Skin epidermis (tissue), 12 donors: Measurements from ENCODE around the gene PRDM12.
A peak's percentile ranks its signal among the peaks of the same experiment; 100 is the strongest.

Source experiments
- H3K27ac ChIP-seq, 21 experiments: fragments of 200-600 bp; sonication (generic) in 11 of 21; one replicate each; pipeline ENCODE4 v1.5.0; 2020; ENCODE audit warnings: mild to moderate bottlenecking in 3 of 21, inconsistent platforms in 2 of 21, moderate library complexity in 2 of 21
- H3K4me3 ChIP-seq, 7 experiments: fragments of 200-600 bp; sonication (generic) in 2 of 7; one replicate each; pipeline ENCODE4 v1.5.0; 2020; ENCODE audit warnings: inconsistent platforms in 2 of 7, mild to moderate bottlenecking in 2 of 7, moderate library complexity in 1 of 7

PRDM12 gene

DNA sequence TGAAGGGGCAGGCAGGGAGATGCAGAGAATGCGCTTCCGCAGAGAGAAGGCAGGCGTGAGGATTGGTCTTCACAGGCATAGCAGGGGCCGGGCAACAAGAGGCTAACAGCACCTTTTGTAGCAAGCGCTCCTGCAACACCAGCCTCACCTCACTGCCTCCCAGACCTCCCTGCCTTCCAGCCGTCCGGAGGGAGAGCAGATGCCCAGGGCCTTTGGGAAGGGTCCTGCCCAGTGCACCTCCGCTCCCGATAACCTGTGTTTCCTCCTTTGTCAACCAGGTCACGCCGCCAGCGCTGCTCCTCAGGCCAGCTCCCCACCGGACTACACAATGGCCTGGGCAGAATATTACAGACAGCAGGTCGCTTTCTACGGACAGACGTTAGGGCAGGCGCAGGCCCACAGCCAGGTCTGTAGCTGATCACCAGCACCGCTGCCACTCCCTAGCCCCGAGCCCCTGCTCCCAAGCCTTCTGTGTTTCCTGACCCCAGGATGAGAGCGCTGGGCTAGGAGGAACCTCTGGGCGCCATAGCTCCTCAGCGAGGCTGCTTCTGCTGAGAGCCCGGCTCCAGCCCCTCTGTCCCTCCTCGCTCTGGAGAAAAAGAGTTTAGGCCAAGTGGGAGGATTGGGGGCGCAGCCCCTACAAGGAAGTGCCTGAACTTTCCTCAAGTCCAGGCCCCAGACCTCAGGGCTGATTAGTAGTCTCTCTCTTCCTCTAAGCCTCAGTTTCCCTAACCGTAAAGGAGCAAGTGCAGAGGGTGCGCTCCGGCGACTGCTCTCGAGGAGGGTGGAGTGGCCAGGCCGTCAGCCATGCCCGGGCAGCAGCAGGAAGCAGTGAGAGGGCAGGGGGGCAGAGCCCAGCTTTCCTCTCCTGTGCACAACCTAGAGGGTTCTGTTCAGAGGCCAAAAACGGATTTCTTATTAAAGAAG lies 28.4 kb upstream of the PRDM12 start:
- Histone ChIP-seq H3K27ac (no peak overlapping the region), H3K4me3 (no peak overlapping the region)

DNA sequence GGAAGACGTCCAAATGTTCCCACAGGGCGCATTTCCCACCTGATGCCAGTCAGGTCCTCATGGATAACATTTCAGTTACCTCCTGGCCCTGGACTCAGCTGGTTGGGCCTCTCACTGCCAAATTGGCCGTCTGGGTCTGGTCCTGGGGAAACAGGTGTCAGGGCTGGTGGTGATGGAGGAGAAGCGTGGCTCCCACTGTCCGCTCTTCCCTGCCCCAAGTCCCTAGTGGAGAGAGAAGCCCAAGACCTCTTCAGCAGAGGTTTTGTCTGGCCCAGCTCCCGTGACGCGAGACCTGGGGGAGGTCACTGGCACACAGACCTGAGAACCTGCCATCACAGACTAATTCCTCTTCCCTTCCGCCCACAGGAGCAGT lies 27.8 kb upstream of the PRDM12 start:
- Histone ChIP-seq H3K4me3 (no peak overlapping the region), H3K27ac (no peak overlapping the region)

- H3K4me3 ChIP-seq: no peak overlapping the region
- H3K27ac ChIP-seq: no peak overlapping the region
Observed at GRCh38 chr9:130638284-130639123, 25.9 kb upstream of the PRDM12 start.

GRCh38 chr9:130639124-130639765 lies 25.1 kb upstream of the PRDM12 start:
- no peak overlapping the region for H3K4me3 ChIP-seq
- no peak overlapping the region for H3K27ac ChIP-seq

DNA sequence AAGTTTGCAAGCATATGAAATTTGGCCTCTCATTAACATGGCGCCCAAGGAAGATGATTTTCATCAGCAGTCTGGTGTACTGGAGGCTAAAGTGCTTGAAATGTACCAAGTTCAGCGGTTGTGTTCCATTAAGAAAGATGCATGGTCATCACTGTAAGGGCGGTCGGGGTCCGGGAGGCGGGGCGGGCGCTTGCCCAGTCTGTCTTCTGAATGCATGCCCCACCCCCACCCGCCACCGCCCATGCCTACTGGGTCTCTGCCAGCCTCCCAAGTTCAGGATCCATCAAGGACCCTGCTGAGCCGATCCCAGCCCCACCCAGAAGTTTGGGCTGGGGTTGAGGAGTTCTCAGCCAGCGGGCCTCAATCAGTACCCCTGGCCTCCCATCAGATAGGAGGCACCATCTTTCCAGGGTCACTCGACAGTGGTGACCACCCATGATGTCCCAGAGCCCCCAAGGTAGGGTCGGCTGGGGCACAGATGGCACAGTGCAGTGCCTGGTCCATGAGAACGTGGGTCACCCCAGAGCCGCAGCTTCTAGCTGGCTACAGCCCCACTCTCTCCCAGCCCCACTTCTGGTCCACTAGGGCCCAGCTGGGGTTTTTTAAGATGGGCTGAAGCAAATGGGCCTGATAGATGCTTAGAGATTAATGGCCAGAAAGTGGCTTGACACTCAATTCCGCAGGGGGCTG lies 24.4 kb upstream of the PRDM12 start:
- Histone ChIP-seq H3K4me3 (no peak overlapping the region), H3K27ac (no peak overlapping the region)

DNA sequence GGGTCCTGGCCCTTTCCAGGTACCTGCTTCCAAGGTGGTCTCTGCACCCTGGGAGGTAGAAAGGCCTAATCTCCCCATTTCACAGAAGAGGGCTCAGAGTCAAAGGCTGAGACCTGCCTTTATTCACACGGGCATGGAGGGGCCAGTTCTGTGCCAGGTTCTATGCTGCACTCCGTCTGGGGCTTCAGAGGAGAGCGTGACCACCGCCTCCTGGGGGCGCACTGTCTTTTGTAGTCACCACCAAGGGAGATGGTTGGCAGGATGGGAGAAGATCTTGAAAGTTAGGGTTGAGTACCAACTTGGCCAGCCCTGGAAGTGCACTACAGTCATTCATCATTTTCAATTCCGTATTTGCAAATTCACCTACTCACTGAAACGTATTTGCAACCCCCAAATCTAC lies 23.7 kb upstream of the PRDM12 start:
- Histone ChIP-seq H3K27ac (no peak overlapping the region), H3K4me3 (no peak overlapping the region)

- H3K4me3 ChIP-seq: no peak overlapping the region
- no peak overlapping the region for H3K27ac ChIP-seq
Observed at GRCh38 chr9:130642926-130643325, 21.5 kb upstream of the PRDM12 start.

GRCh38 chr9:130651221-130651620 lies 13.2 kb upstream of the PRDM12 start:
- H3K4me3 ChIP-seq: no peak overlapping the region
- H3K27ac ChIP-seq: no peak overlapping the region

DNA sequence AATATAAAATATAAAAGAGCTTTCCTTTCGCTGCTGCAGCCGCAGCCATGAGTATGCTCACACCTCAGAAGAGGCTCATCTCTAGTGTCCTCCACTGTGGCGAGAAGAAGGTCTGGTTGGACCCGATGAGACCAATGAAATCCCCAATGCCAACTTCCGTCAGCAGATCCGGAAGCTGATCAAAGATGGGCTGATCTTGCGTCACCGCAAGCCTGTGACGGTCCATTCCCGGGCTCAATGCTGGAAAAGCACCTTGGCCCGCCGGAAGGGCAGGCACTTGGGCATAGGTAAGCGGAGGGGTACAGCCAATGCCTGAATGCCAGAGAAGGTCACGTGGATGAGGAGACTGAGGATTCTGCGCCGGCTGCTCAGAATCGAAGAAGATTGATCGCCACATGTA lies 12.6 kb upstream of the PRDM12 start:
- H3K4me3 ChIP-seq: no peak overlapping the region
- no peak overlapping the region for H3K27ac ChIP-seq

DNA sequence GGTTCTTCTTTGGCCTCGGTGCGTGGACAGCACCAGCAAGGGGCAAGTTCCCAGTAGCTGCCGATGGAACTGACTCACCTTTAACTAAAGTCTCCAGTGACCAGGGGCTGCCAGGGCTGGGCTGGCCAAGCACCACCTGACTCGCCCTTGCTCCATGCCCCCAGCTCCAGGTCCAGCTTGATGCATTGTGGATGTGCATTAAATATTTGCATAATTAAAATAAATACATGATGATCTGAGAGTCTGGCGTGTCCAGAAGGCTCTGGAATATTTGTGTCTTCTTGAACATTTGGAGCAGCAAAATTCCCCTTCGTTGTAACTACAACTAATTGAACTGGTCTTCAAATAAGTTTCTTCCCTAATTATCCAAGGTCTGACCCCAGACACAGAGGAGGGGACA lies 9.5 kb upstream of the PRDM12 start:
- H3K27ac ChIP-seq: no peak overlapping the region

DNA sequence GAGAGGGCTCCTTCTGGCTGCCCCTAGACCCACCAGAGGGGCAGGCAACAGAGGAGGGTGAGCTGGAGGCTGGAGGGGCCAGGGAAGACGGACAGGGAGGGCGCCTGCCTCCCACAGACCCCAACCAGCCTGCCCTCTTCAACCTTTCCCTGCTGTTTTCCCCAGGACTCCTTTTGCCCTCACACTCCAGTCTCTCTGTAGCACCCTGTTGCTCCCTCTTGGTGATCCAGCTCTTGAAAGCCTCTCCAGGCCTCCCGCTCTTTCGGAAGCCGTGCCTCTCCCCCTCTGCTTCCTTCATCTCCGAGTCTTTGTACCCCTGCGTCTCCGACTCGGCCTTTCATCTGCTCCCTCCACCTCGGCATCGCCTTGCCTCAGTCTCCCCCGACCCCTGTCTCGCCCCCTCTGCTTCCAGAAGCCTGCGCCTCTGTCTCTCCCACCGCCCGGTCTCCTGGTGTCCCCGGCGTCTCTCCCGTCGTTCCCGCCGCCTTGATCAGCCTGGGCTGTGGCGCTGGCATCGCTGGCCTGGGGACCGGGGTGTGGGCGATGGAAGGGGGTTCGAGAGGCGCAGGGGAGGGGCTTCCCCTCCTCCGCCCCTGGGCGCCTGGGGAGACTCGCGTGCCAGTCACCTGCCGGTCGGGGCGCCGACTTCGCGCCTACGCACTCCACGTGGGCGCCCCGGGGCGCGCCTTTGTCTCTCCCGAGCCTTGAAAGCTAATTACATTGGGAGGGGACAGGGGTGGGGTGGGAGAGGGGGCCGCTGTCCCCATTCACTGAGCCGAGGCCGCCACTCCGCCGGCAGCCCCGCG lies 5.3 kb upstream of the PRDM12 start:
- H3K4me3 ChIP-seq: no peak overlapping the region
- H3K27ac ChIP-seq: no peak overlapping the region

More for the DNA sequence above, 9.5 kb upstream of the PRDM12 start:
- no peak overlapping the region for H3K4me3 ChIP-seq

- peak overlapping the region in 1 of 7 experiments; percentile 18 for H3K4me3 ChIP-seq
- H3K27ac ChIP-seq: no peak overlapping the region
Observed at GRCh38 chr9:130659699-130660248, 4.6 kb upstream of the PRDM12 start.

GRCh38 chr9:130660326-130660682 lies 4.1 kb upstream of the PRDM12 start:
- H3K4me3 ChIP-seq: peak overlapping the region in 6 of 7 experiments; percentile 4 to 34 (median 13)

DNA sequence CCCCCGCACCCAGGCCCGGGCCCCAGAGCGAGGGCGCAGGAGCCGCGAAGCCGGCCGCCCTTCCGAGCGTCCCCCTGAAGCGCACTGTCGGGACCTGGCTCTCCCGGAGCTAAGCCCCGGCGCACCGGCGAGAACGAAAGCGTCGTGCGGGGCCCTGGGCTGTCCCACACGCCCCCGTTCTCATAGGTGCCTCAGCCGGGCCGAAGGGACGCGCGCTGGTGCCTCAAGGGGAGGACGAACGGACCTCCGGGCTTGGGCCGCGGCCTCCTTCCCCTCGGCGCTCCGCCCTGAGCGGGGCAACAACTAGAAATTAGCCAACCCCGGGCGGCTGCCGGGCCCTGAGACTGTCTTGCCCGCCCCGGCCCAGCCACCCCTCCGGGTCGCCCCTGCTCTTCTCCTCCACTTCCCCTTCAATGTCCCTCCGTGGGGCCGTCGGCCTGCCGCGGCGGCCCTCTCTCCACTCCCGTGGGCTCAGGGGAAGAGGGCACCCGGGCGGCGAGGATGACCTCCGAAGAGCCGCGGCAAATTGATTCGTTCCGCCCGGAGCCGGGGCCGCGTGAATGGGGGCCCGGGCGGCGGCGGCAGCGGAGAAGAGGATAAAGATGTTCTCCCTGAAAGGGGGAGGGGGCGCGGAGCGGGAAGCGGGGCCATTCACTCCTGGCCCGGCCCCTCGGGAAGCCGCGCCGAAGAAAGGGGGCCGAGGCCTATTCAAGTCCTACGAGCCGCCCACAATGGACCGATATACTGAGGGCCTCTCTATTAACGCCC lies 3.5 kb upstream of the PRDM12 start:
- Histone ChIP-seq H3K4me3 (peak overlapping the region in 6 of 7 experiments; percentile 4 to 34 (median 13)), H3K27ac (no peak overlapping the region)

More at GRCh38 chr9:130660326-130660682, 4.1 kb upstream of the PRDM12 start:
- no peak overlapping the region for H3K27ac ChIP-seq

DNA sequence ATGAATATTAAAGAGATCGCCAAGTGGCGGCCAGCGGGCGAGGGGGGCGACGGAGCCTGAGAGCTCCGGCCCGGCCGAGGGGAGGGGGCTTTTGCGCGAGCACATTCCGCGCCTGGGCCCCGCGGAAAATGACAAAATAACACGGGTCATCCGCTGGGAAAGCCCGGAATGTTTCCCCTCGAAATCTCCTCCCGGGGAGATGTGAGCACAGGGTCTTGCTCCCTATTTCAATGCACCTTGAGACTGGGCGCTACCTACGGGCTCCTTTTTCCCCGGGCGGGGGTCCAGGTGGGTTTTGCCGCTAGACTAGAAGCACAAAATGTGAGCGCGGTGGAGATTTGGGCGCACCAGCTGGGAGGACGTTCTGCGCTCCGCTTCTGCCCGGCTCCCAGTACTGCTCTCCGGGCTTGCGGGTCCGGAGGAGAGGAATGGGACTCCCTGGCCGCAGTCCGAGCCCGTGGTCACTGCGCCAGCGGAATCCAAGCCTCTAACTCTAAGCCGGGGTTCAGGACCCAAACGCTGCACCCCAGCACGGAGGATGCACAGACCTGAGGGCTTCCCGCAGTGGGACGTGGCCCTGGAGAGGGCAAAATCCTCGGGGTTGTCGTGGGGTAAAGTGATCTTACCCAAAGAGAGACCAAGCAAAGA lies 2.8 kb upstream of the PRDM12 start:
- Histone ChIP-seq H3K27ac (no peak overlapping the region), H3K4me3 (no peak overlapping the region)

- Histone ChIP-seq H3K27ac (no peak overlapping the region), H3K4me3 (no peak overlapping the region)
Observed at GRCh38 chr9:130662099-130662969, 2.1 kb upstream of the PRDM12 start.

DNA sequence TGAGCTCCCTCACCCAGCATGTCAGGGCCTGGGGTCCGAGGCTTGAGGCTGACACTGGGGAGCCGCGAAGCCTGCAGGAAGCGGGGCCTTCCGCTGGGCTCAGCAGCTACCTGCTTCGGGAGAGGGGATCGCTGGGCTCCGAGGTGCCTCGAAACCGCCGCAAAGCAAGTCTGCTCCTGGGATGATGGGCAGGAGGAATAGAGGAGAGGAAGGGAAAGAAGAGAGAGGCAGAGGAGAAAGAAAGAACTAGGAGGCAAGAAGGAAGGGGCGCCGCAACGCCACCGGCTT lies 1.5 kb upstream of the PRDM12 start:
- peak overlapping the region in 1 of 7 experiments; percentile 7 for H3K4me3 ChIP-seq
- H3K27ac ChIP-seq: no peak overlapping the region
